Activated CD8-positive, alpha-beta memory T cell treated with anti-CD3 and anti-CD28 coated beads for 4 hours (primary cell): Measurements from ENCODE around the gene AFF3.
"Not testable (repeated sequence)": the region's sequence is repeated elsewhere in the genome, so short reads cannot be mapped to it uniquely, and the experiment has no call there.

ENCODE experiments used
- DNase-seq, 2 donors: peaks; one replicate each; pipeline ENCODE4 v3.0.0-alpha.2; 2020; ENCODE audit warnings: low read depth in 2 of 2

The AFF3 gene, protein sequence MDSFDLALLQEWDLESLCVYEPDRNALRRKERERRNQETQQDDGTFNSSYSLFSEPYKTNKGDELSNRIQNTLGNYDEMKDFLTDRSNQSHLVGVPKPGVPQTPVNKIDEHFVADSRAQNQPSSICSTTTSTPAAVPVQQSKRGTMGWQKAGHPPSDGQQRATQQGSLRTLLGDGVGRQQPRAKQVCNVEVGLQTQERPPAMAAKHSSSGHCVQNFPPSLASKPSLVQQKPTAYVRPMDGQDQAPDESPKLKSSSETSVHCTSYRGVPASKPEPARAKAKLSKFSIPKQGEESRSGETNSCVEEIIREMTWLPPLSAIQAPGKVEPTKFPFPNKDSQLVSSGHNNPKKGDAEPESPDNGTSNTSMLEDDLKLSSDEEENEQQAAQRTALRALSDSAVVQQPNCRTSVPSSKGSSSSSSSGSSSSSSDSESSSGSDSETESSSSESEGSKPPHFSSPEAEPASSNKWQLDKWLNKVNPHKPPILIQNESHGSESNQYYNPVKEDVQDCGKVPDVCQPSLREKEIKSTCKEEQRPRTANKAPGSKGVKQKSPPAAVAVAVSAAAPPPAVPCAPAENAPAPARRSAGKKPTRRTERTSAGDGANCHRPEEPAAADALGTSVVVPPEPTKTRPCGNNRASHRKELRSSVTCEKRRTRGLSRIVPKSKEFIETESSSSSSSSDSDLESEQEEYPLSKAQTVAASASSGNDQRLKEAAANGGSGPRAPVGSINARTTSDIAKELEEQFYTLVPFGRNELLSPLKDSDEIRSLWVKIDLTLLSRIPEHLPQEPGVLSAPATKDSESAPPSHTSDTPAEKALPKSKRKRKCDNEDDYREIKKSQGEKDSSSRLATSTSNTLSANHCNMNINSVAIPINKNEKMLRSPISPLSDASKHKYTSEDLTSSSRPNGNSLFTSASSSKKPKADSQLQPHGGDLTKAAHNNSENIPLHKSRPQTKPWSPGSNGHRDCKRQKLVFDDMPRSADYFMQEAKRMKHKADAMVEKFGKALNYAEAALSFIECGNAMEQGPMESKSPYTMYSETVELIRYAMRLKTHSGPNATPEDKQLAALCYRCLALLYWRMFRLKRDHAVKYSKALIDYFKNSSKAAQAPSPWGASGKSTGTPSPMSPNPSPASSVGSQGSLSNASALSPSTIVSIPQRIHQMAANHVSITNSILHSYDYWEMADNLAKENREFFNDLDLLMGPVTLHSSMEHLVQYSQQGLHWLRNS (N-terminal part only)

GRCh38 chr2:100142393-100142792 lies at the start of gene AFF3:
TSS of gene AFF3 (minus strand) at chr2:100142590. CDS start at chr2:100104454, 38,136 bp downstream.
- DNase-seq, result no peak

- no peak for DNase-seq
Observed at GRCh38 chr2:100189387-100189786, 47.0 kb upstream of the AFF3 start.

DNA sequence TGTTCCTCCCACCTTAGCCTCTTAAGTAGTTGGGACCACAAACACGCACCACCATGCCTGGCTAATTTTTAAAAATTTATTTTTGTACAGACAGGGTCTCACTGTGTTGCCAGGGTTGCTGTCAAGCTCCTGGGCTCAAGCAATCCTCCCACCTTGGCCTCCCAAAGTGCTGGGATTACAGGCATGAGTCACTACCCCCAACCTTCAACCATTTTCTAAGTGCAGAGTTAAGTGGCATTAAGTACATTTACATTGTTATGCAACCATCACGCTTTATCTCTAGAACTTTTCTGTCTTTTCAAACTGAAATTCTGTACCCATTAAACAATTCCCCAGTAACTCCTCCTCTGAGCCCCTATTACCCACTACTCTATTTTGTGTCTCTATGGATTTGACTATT lies 45.9 kb upstream of the AFF3 start:
- DNase-seq, result no peak

DNA sequence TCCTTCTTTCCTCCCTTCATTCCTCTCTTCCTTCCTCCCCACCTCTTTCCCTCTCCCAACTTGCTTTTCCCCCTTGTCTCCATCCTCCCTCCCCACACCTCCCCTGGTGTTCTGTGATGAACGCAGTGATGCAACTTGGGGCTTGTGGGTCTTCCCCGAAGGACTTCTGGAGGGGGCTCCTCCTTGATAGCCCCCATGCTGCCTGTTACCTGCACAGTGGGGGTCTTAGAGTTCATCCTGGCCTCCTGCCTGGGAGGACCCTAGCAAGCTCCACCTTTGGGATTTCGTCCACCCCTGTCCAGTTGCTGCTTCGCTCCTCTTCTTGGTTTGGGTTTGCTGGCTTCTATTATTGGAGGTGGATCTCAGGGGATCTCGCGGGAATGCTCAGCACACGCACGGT lies 43.7 kb upstream of the AFF3 start:
- DNase-seq, result no peak

GRCh38 chr2:100185516-100185915 lies 43.1 kb upstream of the AFF3 start:
- no peak for DNase-seq

- no peak for DNase-seq
Observed at GRCh38 chr2:100185105-100185504, 42.7 kb upstream of the AFF3 start.

GRCh38 chr2:100184055-100184737 lies 41.8 kb upstream of the AFF3 start:
- DNase-seq, result no peak

DNA sequence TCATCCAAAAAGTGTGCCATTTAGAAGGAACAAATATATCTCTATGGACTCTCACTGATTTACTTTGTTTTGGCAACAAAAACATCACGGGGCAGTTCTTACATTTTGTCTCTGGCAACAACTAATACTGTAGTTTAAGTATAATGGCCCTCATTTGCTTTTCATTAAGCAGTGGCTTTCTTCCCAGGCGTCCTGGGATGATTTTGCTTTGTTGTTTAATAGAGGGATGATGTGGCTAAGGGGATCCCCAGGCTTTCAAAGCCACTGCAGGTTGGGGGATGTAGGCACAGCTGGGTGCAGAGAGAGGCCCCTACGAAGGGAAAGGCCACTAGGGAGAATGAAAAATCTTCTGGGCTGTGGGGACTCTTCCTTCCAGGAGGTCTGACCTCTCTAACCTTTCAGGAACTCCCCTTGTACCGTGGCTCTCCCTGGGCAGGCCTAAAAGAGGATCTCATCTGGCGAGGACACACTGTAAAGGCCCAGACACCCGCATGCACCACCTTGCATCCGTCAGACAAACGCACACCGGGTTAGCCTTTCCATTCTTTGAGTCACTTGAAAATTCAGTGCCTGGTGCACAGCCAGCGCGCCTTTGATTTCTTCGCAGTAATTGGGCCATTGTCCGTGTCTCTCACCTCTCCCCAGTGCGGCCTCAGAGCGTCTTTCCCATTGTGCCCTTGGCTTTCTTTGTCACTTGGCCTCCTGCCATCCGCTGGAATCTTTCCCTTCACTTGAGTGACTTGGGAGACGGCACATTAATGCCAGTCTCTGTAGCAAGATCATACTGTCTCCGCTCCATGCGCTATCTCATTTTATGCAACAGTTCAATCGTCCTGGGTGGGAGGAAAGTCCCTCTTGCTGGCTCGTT lies 40.3 kb upstream of the AFF3 start:
- no peak for DNase-seq

- DNase-seq, result no peak
Observed at GRCh38 chr2:100180503-100180902, 38.1 kb upstream of the AFF3 start.

- DNase-seq, result no peak
Observed at GRCh38 chr2:100179806-100180205, 37.4 kb upstream of the AFF3 start.

DNA sequence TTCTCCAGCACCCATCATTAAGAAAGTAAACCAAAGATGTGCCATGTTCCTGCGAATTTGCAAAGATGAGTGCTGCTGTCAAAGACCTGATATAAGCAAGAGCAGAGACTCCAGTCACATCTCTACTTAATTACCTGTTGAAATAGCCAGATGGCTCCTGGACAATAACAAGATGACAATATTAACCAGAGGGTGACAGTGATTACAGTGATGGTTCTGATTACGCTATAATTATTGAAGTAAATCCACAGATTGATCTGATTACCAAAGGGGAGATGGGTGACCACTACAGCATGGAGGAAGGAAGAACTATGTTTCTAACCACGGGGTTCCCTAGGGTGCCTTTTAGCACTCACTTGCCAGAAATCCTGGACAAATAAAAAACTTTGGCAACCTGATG lies 36.5 kb upstream of the AFF3 start:
- DNase-seq, result no peak

GRCh38 chr2:100178085-100178788 lies 35.8 kb upstream of the AFF3 start:
- DNase-seq, result no peak

GRCh38 chr2:100176925-100177324 lies 34.5 kb upstream of the AFF3 start:
- no peak for DNase-seq

- DNase-seq, result no peak
Observed at GRCh38 chr2:100174026-100174431, 31.6 kb upstream of the AFF3 start.

- DNase-seq, result no peak
Observed at GRCh38 chr2:100166701-100167100, 24.3 kb upstream of the AFF3 start.

DNA sequence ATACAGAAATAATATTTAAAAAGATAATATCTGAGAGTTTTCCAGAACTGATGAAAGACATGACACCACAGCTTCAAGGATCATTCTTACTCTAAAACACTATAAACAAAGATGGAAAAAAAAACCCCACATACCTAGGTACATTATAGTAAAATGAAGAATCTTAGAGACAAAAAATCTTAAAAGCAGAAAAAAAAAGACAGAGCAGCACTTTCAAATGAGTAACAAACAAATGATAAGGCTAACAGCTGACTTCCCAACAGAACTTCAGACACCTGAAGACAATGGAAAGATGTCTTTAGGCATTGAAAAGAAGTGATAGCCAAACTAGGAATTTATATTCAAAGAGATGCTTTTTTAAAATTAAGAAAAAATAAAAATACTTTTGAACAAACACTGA lies 21.2 kb upstream of the AFF3 start:
- no peak for DNase-seq

GRCh38 chr2:100161945-100162620 lies 19.7 kb upstream of the AFF3 start:
- DNase-seq, result no peak

DNA sequence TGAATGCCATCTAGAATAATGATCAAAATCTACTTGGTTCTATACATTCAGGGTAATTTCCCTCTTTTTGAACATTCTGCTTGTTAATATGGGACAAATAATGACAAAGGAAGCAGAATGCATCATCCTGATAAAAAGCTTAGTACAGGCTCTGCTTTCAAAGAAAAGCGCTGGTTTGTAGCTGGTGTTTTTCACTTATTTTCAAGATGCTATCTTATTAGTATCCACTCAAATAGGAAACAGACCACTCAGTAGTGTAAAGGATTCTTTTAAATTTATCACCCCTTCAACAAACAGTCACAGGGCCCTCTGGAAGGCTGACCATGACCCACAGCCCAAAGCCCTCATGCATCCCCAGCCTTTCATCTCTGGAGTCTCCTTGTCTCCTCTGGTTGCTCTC lies 18.0 kb upstream of the AFF3 start:
- no peak for DNase-seq

- not testable (repeated sequence) for DNase-seq
Observed at GRCh38 chr2:100151832-100152231, 9.4 kb upstream of the AFF3 start.
